ENCODE data around the gene NPC1L1. TPM values are rescaled to one million over a fixed set of nuclear protein-coding genes. Genes with fewer than 3 reads are reported as not detected.

Gene NPC1L1
- total and polyA plus RNA-seq, 2 of the 13 experiments (the other 11 are each of a cell fraction or from before 2014, with no cell fraction given), result 4.8 to 14.5 TPM

- peak; percentile 36; the same call in 1 of the 2 replicates for TF ChIP-seq ZBTB26 (CRISPR knock-in tag; IDR thresholded peaks at IDR 0.05; ENCODE audit: borderline replicate concordance)
- peak; percentile 68; the same call in 1 of the 2 replicates for TF ChIP-seq ZC3H13 (CRISPR knock-in tag; IDR thresholded peaks at IDR 0.05)
- peak; percentile 82 for TF ChIP-seq ZNF407 (CRISPR knock-in tag; IDR thresholded peaks at IDR 0.05; ENCODE audit: not compliant biosample characterization)
- no peak for TF ChIP-seq ZNF530 (CRISPR knock-in tag; IDR thresholded peaks at IDR 0.05; ENCODE audit: low read depth)
- TF ChIP-seq KAT7 (CRISPR knock-in tag; IDR thresholded peaks at IDR 0.05; ENCODE audit: borderline replicate concordance), result peak; percentile 81; the same call in 1 of the 2 replicates
- TF ChIP-seq PHF8 (CRISPR knock-in tag; IDR thresholded peaks at IDR 0.05), result peak; percentile 93
- no peak for TF ChIP-seq NR2F1 (CRISPR knock-in tag; IDR thresholded peaks at IDR 0.05)
- TF ChIP-seq U2AF1 (optimal IDR thresholded peaks at IDR 0.05; ENCODE audit: low read depth, low read length), result peak; percentile 64
- TF ChIP-seq TBP (CRISPR knock-in tag; IDR thresholded peaks at IDR 0.05), result no peak
- TF ChIP-seq ZNF660 (CRISPR knock-in tag; IDR thresholded peaks at IDR 0.05; ENCODE audit: borderline replicate concordance, low read depth), result no peak
- no peak for TF ChIP-seq RELA (CRISPR knock-in tag; IDR thresholded peaks at IDR 0.05)
- TF ChIP-seq GTF3A (CRISPR knock-in tag; conservative IDR thresholded peaks at IDR 0.05), result no peak; the same call in 1 of the 2 replicates
- TF ChIP-seq CHD2 (IDR thresholded peaks at IDR 0.05; ENCODE audit: low read depth, low read length), result peak; percentile 81
- TF ChIP-seq REST (IDR thresholded peaks at IDR 0.05; ENCODE audit: borderline replicate concordance in 1 of 2, low read depth in 1 of 2, low read length in 2 of 2), result 0 out of 4 replicates have a peak, but pooled peaks of 1 of the 2 experiments have one; percentile 17
- no peak for TF ChIP-seq SMAD1 (CRISPR knock-in tag; IDR thresholded peaks at IDR 0.05; ENCODE audit: borderline replicate concordance, low read depth)
Observed at GRCh38 chr7:44573464-44574286, 32.5 kb upstream of the NPC1L1 start, which contains the start of gene DDX56 (continued).

Data from HepG2 (cell line).